ENCODE results near the gene TRPM3.

The TRPM3 gene

GRCh38 chr9:70805949-70806348, 315.5 kb downstream of the TRPM3 start:
- DNase-seq: peak in 31 of 42 donors; percentile 4 to 54 (median 26)
- intact Hi-C loops (cut with DNase I): no loop called here

- DNase-seq: no peak
- intact Hi-C loops (cut with DNase I): no loop called here
Observed at GRCh38 chr9:70802758-70803436, 318.5 kb downstream of the TRPM3 start.

- intact Hi-C loops (cut with DNase I): no loop called here
- no peak for DNase-seq
Observed at GRCh38 chr9:70802206-70802605, 319.2 kb downstream of the TRPM3 start.

- intact Hi-C loops (cut with DNase I): no loop called here
- DNase-seq: no peak
Observed at GRCh38 chr9:70801181-70801829, 320.1 kb downstream of the TRPM3 start.

GRCh38 chr9:70798018-70798417, 323.4 kb downstream of the TRPM3 start:
- DNase-seq: no peak
- intact Hi-C loops (cut with DNase I): no loop called here

- intact Hi-C loops (cut with DNase I): no loop called here
- DNase-seq: no peak
Observed at GRCh38 chr9:70795841-70796240, 325.6 kb downstream of the TRPM3 start.

- intact Hi-C loops (cut with DNase I): no loop called here
- no peak for DNase-seq
Observed at GRCh38 chr9:70792796-70793195, 328.6 kb downstream of the TRPM3 start.

GRCh38 chr9:70791936-70792335, 329.5 kb downstream of the TRPM3 start:
- intact Hi-C loops (cut with DNase I): no loop called here
- DNase-seq: no peak

GRCh38 chr9:70789086-70789485, 332.3 kb downstream of the TRPM3 start:
- no peak for DNase-seq
- intact Hi-C loops (cut with DNase I): no loop called here

GRCh38 chr9:70784456-70784855, 337.0 kb downstream of the TRPM3 start:
- no peak for DNase-seq
- intact Hi-C loops (cut with DNase I): no loop called here

GRCh38 chr9:70778568-70778967, 342.9 kb downstream of the TRPM3 start:
- intact Hi-C loops (cut with DNase I): no loop called here
- no peak for DNase-seq

GRCh38 chr9:70773579-70773978, 347.8 kb downstream of the TRPM3 start:
- intact Hi-C loops (cut with DNase I): no loop called here
- no peak for DNase-seq

- intact Hi-C loops (cut with DNase I): no loop called here
- no peak for DNase-seq
Observed at GRCh38 chr9:70772601-70773000, 348.8 kb downstream of the TRPM3 start.

GRCh38 chr9:70765946-70766345, 355.5 kb downstream of the TRPM3 start:
- intact Hi-C loops (cut with DNase I): no loop called here
- peak in 2 of 42 donors; percentile 7 to 35 for DNase-seq

- intact Hi-C loops (cut with DNase I): no loop called here
- no peak for DNase-seq
Observed at GRCh38 chr9:70761139-70761670, 360.2 kb downstream of the TRPM3 start.

- peak in 3 of 42 donors; percentile 9 to 38 (median 13) for DNase-seq
- intact Hi-C loops (cut with DNase I): no loop called here
Observed at GRCh38 chr9:70760228-70760627, 361.2 kb downstream of the TRPM3 start.

GRCh38 chr9:70753311-70753710, 368.1 kb downstream of the TRPM3 start:
- no peak for DNase-seq
- intact Hi-C loops (cut with DNase I): no loop called here

GRCh38 chr9:70749066-70749465, 372.4 kb downstream of the TRPM3 start:
- no peak for DNase-seq
- intact Hi-C loops (cut with DNase I): no loop called here

GRCh38 chr9:70747261-70747718, 374.1 kb downstream of the TRPM3 start:
- DNase-seq: no peak
- intact Hi-C loops (cut with DNase I): no loop called here

GRCh38 chr9:70746760-70747159, 374.7 kb downstream of the TRPM3 start:
- DNase-seq: no peak
- intact Hi-C loops (cut with DNase I): no loop called here

GRCh38 chr9:70746316-70746715, 375.1 kb downstream of the TRPM3 start:
- intact Hi-C loops (cut with DNase I): no loop called here
- no peak for DNase-seq
